Inflammatory macrophage (primary cell): ENCODE results near the gene DGCR6.
A peak's percentile ranks its signal among the peaks of the same experiment; 100 is the strongest.
"Not testable (repeated sequence)": the region's sequence is repeated elsewhere in the genome, so short reads cannot be mapped to it uniquely, and the experiment has no call there.

Experiments
- DNase-seq, 2 donors: peaks; one replicate each; pipeline ENCODE4 v3.0.0-alpha.2; 2020 to 2022

DGCR6 gene

GRCh38 chr22:18931905-18932652 is 26.0 kb downstream of the DGCR6 start:
- no peak for DNase-seq

DNA sequence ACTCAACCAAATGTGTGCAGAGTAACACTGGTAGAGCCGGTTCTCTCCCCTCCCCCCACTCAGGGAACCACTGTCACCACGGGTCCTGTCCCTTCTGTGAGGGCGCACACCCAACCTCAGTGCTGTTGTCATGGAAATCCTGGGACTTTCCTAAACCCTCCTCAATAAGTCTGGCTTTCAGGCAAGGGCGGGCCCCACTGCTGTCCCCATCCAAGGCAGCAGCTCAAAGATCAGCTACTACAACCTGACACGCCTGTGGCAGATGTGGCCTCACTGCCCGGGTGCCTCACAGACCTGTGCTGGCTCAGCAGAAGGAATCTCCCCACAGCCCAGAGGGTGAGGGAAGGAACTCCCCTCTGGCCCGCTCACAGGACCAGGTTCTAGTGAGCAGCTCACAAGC is 27.8 kb downstream of the DGCR6 start:
- DNase-seq: no peak

- not testable (repeated sequence) for DNase-seq
Observed at GRCh38 chr22:18934688-18935087, 28.6 kb downstream of the DGCR6 start.

- no peak for DNase-seq
Observed at GRCh38 chr22:18935889-18936529, 29.9 kb downstream of the DGCR6 start, which contains the start of gene PRODH. Gene PRODH (minus strand): TSS chr22:18936293. CDS start chr22:18936287, 6 bp downstream.

- not testable (repeated sequence) for DNase-seq
Observed at GRCh38 chr22:18938691-18939090, 32.6 kb downstream of the DGCR6 start.

- DNase-seq: not testable (repeated sequence)
Observed at GRCh38 chr22:18947105-18947504, 41.0 kb downstream of the DGCR6 start.

- DNase-seq: no peak
Observed at GRCh38 chr22:18947905-18948304, 41.8 kb downstream of the DGCR6 start.

DNA sequence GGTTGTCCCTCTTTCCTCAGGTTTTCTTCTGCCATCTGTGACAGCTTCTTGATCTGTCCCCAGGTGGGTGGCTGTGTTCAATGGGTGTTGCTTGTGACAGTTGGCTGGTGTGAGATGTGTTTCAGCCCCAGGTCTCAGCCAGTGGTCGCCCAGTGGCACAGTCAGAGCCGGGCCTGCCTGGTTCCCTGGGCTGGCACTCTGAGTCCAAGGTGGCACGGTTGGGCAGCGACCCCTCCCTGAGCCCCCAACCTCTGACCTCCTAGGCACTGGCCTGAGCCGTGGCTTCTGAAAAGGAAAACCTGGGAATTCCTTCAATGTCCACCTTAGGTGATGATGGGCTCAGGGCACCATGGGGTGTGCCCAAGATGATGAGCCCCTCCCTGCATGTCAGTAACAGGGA is 44.0 kb downstream of the DGCR6 start:
- DNase-seq: no peak

GRCh38 chr22:18952022-18952421 is 45.9 kb downstream of the DGCR6 start:
- DNase-seq: no peak

DNA sequence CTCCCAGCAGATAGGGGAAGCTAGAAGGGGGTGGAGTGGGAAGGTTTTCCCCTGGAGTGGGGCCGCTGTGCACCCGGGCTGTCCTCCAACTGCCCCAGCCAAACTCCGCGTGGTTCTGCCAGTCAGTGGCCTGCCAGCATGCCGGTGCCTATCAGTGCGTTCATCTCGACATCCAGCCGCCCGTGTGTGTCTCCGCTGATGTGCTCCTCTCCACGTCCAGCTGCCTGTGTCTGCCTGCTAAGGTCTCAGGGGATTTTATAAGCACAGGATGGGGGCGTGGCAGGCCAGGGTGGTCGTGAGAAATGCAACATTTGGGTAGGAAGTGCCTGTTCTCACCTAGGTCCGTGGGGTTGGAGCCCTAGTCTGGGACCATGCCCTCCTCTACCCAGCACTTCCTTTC is 47.0 kb downstream of the DGCR6 start:
- DNase-seq: not testable (repeated sequence)

GRCh38 chr22:18954303-18954989 is 48.3 kb downstream of the DGCR6 start:
- peak; percentile 56 to 59 for DNase-seq

- DNase-seq: no peak
Observed at GRCh38 chr22:18954990-18955571, 49.0 kb downstream of the DGCR6 start.

DNA sequence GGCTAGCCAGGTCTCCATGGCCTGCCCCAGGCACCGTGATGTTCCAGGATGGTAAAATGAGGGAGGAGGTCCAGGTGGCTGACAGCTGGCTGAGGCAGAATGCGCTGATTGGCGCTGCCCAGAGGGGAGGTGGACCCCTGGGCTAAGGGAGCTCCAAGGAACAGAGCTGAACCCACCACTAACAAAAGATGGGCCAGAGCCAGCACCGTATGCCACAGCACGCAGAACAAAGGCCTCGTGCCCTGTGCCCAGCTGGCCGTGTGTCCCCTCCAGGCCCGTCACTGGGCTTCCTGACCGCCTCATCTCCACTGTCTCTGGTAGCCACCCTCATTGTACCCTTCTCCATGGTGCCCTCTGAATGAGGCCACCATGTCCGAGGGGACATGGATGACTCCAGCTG is 49.6 kb downstream of the DGCR6 start:
- no peak for DNase-seq

- DNase-seq: not testable (repeated sequence)
Observed at GRCh38 chr22:18956121-18956895, 50.2 kb downstream of the DGCR6 start.

DNA sequence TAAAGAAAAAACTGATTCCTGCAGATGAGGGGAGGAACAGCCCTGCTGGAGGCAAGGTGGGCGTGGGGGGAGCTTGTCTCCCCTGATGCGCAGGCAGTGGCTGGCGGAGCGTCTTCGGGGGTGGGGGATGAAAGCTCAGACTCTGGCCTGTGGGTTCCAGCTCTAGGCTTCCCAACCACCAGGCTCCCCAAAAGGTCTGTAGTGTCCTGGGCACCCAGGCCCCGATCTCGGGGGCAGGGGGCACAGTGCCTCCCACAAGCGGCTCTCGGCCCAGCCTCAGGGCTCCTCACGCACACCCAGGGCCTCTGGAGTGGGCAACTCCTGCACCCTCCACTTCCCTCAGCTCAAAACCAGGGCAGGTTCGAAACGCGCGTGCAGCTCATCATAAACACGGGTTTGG is 50.8 kb downstream of the DGCR6 start:
- not testable (repeated sequence) for DNase-seq

GRCh38 chr22:18957621-18958320 is 51.7 kb downstream of the DGCR6 start:
- DNase-seq: not testable (repeated sequence)

DNA sequence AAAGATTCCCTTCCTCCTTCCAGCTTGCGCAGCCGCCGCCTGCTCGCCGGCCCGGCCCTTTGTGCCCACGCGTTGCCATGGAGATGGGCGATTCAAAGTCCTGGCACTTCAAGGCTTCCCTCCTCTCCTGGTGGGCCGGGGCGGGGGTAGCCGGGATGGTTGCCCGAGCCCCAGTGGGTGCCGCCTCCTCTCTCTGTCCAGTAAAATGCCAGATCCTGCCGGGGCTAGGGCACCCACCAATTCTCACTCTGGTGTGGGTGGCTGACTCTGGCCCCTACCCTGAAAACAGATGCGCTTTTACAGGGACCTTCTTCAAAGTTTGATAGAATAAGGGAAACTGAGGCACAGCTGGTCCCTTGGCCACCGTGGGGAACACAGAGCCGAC is 52.2 kb downstream of the DGCR6 start:
- DNase-seq: not testable (repeated sequence)

DNA sequence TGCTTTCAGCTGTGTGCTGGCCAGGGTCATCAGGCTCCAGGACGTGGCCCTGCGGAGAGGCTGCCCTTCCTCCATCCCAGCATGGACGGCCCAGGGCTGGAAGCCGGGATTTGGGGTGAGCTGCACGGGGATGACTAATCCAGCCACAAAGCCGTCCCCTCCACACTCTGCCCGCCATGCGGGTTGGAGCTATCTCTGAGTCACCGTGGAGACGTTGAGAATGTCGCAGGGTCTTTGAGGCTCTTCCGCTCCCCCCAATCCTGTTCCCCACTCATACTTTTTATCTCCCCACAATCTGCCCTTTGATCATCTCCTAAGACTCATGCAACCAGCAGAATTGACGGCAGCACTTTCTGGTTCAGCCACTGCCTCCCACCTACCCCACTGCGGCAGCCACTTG is 52.6 kb downstream of the DGCR6 start:
- not testable (repeated sequence) for DNase-seq

- not testable (repeated sequence) for DNase-seq
Observed at GRCh38 chr22:18959266-18959665, 53.1 kb downstream of the DGCR6 start.

DNA sequence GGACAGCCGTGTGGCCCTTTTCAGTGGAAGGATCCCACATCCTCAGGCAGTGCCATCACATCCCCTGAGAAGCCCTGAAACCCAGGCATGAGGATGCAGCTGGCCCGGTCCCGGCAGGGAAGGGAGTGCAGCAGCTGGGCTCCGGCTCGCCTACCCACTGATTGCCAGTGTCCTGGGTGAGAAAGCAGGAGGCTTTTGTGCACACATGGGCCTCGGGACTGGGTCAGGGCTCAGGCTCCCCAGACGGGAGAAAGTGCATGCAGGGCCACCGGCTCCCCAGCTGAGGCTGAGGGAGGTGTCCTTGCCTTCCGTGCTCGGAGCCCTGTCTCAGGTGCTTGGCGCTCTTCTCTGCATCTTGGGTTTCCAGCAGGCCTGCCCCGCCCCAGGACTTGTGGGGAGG is 53.6 kb downstream of the DGCR6 start:
- not testable (repeated sequence) for DNase-seq

DNA sequence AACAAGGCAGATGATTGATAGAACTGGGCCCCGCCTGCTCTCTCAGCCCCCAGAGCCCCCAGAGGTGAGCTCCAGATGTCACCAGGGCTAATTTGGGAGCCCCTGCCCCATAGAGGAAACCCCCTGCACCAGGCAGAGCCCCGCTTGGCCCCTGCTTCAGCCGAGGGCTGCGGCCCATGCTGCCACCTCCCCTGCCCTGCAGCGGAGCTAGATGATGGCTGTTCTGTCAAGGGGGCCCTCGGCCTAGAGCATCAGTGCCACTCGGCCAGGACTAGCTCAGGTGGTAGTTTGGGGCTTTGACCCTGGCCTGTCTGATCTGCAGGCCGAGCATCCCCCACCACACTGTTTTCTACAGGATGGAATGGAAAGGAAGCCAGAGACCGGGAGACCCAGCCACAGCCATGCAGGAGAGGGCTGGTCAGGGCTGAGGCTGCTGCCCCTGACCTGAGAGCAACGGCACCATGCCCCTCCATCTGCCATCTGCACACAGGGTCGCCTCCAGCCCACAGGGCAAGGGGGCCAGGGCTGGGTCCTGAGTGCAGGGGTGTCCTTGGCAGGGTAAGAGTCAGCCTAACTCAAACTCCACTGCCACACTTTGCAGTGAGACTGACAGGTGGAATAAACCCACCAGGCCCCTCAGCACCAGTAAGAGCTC is 54.2 kb downstream of the DGCR6 start:
- not testable (repeated sequence) for DNase-seq
